ENCODE measurements around the gene RORC. TPM values are rescaled to one million over a fixed set of nuclear protein-coding genes. Genes with fewer than 3 reads are reported as not detected.

The RORC gene
- total RNA-seq, 1 experiment from 2014 or later: 0.44 TPM

GRCh38 chr1:151790940-151791651, 40.5 kb downstream of the RORC start:
- peaks cover 17% of the 10 kb centered on the region for H3K4me1 Mint-ChIP-seq
- CTCF ChIA-PET: interaction anchor here (1.0 to 2.3 kb wide), 3 partner anchors 35 to 63 kb away, joined by 3 to 7 read pairs (median 6); no protein-coding TSS in a partner anchor
- no peaks in the 10 kb centered on the region for H3K9me3 Mint-ChIP-seq
- no peak for ATAC-seq
- H3K27ac Mint-ChIP-seq: peak overlapping the region; percentile 98
- POLR2A ChIA-PET: interaction anchor here (1.0 kb wide), 1 partner anchor 74 kb away, joined by 4 read pairs; the partner anchor contains the start of gene CELF3
- H3K36me3 Mint-ChIP-seq: no peaks in the 10 kb centered on the region; the same call in 1 of the 2 replicates
- no peaks in the 10 kb centered on the region; the same call in 1 of the 2 replicates for H3K27me3 Mint-ChIP-seq (ENCODE audit: low read depth)
- peak overlapping the region; percentile 98 for H3K4me3 Mint-ChIP-seq
- TF ChIP-seq ERG (CRISPR knock-in tag; IDR thresholded peaks at IDR 0.05) (no peak), ATF6 (CRISPR knock-in tag; IDR thresholded peaks at IDR 0.05) (no peak), NR1H2 (CRISPR knock-in tag; IDR thresholded peaks at IDR 0.05) (no peak), ZNF232 (CRISPR knock-in tag; IDR thresholded peaks at IDR 0.05) (0 out of 2 replicates have a peak, but pooled peaks have one; percentile 2), SP1 (CRISPR knock-in tag; conservative IDR thresholded peaks at IDR 0.05) (no peak), USF2 (CRISPR knock-in tag; IDR thresholded peaks at IDR 0.05) (no peak), ZNF121 (CRISPR knock-in tag; IDR thresholded peaks at IDR 0.05) (peak; percentile 45; the same call in 1 of the 2 replicates)
- peak; percentile 21 for DNase-seq (ENCODE audit: low spot score)

- peak within 1 kb of the TSS; percentile 98 for H3K27ac Mint-ChIP-seq
- no peaks in the 10 kb centered on the region; the same call in 1 of the 2 replicates for H3K36me3 Mint-ChIP-seq
- H3K27me3 Mint-ChIP-seq (ENCODE audit: low read depth): no peaks in the 10 kb centered on the region; the same call in 1 of the 2 replicates
- ATAC-seq: peak; percentile 96
- CTCF ChIA-PET: interaction anchor here (0.6 to 2.3 kb wide), 7 partner anchors 9 to 156 kb away, joined by 3 to 13 read pairs (median 6); partner anchors contain the start of gene C2CD4D
- H3K9me3 Mint-ChIP-seq: no peaks in the 10 kb centered on the region
- peak within 1 kb of the TSS; percentile 98 for H3K4me3 Mint-ChIP-seq
- POLR2A ChIA-PET: interaction anchor here (0.6 to 1.0 kb wide), 4 partner anchors 46 to 301 kb away, joined by 3 to 4 read pairs (median 4); partner anchors contain the start of genes CELF3 and TUFT1
- DNase-seq (ENCODE audit: low spot score): peak; percentile 98
- peaks cover 17% of the 10 kb centered on the region for H3K4me1 Mint-ChIP-seq
- TF ChIP-seq NFYB (CRISPR knock-in tag; conservative IDR thresholded peaks at IDR 0.05; ENCODE audit: low read depth) (peak; percentile 95), FOXP4 (CRISPR knock-in tag; IDR thresholded peaks at IDR 0.05) (peak; percentile 53; the same call in 1 of the 2 replicates), MYBL2 (CRISPR knock-in tag; IDR thresholded peaks at IDR 0.05) (peak; percentile 70; the same call in 1 of the 2 replicates), TEAD4 (CRISPR knock-in tag; IDR thresholded peaks at IDR 0.05) (no peak), E2F4 (CRISPR knock-in tag; IDR thresholded peaks at IDR 0.05; ENCODE audit: borderline replicate concordance, low read depth) (0 out of 2 replicates have a peak, but pooled peaks have one; percentile 43), PRRX2 (CRISPR knock-in tag; IDR thresholded peaks at IDR 0.05) (no peak), NFE2L1 (CRISPR knock-in tag; IDR thresholded peaks at IDR 0.05) (peak; percentile 85; the same call in 1 of the 2 replicates), EMX1 (CRISPR knock-in tag; IDR thresholded peaks at IDR 0.05) (0 out of 2 replicates have a peak, but pooled peaks have one; percentile 28), RELA (CRISPR knock-in tag; IDR thresholded peaks at IDR 0.05; ENCODE audit: borderline replicate concordance) (no peak), ATF6 (CRISPR knock-in tag; IDR thresholded peaks at IDR 0.05) (no peak), FOXK1 (CRISPR knock-in tag; IDR thresholded peaks at IDR 0.05) (peak; percentile 89), FOXP1 (CRISPR knock-in tag; IDR thresholded peaks at IDR 0.05; ENCODE audit: borderline replicate concordance) (peak; percentile 84), JUN (CRISPR knock-in tag; IDR thresholded peaks at IDR 0.05) (peak; percentile 77), ZNF232 (CRISPR knock-in tag; IDR thresholded peaks at IDR 0.05) (0 out of 2 replicates have a peak, but pooled peaks have one; percentile 12), ZBTB43 (CRISPR knock-in tag; IDR thresholded peaks at IDR 0.05) (no peak)
Observed at GRCh38 chr1:151790071-151790939, 41.3 kb downstream of the RORC start, which contains the start of gene TDRKH. TSS of gene TDRKH (minus strand) at chr1:151790500. CDS start at chr1:151783022, 7,478 bp downstream.

All from WTC11 (cell line).